HG03060 (cell line): ENCODE measurements around the gene GAS7.

Experiments
- ATAC-seq: cut with Tn5 transposase; IDR thresholded peaks from one replicate; pipeline ENCODE4 v1.9.1; 2021; ENCODE audit warnings: low read depth, moderate number of reproducible peaks; ENCODE audit not compliant: unreplicated experiment

The GAS7 gene

GRCh38 chr17:9994761-9995160 is 203.6 kb downstream of the GAS7 start:
- no peak for ATAC-seq

DNA sequence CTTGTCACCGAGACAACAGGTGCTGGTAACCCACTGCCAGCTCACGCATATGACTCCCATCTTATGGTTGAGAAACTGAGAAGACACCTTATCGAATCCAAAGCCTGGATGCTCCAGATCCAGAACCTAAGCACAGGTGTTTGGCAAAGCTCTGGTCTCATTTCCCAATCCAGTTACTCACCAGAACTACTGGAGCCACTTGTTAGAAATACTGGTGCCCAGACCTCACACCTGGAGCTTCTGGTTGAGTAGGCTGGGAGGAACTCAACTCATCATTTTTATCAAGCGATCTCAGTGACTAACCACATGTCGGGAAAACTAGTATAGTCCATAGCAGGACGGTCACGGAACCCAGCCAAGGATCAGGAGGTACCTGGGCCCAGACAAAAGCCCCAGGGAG is 206.6 kb downstream of the GAS7 start:
- ATAC-seq: no peak

- no peak for ATAC-seq
These were observed 207.1 kb downstream of the GAS7 start for GRCh38 chr17:9991351-9991750.

DNA sequence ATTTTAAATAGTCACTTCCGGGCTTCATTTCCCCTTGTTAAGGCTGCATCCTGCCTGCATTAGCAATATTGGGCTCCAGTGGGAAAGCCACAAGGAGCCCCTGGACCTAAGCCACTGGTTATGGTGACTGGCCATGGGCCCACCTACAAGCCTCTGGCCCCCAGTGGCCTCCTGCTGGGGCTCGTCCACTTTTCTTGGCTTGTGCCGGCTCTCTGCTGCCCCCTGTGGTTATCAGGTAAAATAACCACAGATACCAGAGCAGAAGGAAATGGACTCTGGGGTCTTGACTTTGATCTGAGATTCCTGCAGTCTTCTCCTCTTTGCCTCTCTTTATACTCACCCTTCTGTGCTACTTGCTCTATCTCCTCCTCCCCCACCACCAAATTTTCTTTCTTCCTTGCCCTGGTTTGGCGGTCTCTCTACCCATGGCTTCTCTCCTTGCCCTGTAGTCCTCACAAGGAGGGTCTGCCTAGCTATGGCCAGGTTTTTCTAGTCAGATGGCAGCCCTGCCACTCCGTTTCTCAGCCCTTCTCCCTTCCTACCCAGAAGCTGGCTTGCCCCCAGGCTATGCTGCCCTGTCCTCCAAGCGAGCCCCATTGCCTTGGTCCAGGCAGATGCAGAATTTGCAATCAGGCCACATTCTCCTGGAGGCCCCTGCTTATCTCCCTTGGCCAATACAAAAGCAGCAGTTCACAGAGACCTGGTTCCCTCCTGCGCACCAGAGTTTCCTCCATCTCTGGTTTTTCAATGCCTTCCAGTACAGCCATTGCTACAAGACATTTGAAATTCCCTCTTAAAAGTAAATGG is 210.4 kb downstream of the GAS7 start:
- ATAC-seq: no peak

GRCh38 chr17:9986754-9987382 is 211.5 kb downstream of the GAS7 start:
- no peak for ATAC-seq

- ATAC-seq: no peak
These were observed 212.8 kb downstream of the GAS7 start for GRCh38 chr17:9985646-9986045.

GRCh38 chr17:9984768-9985167 is 213.6 kb downstream of the GAS7 start:
- no peak for ATAC-seq

DNA sequence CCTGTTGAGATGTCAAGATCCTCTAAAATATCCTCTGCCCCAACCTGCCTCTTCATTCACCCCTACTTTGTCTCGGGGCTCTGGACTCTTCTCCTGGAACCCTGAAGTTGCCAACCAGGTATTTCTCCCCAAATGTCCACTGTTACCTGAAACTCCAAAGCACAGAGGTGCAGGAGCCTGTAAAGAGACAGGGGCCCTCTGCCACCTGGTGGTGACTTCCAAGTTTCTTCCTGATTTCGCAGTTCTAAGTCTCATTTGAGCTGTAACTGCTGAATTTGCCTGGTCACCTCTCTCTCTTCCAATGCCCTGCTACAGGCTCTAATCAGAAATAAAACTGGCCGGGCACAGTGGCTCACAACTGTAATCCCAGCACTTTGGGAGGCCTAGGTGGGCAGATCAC is 216.2 kb downstream of the GAS7 start:
- ATAC-seq: no peak

DNA sequence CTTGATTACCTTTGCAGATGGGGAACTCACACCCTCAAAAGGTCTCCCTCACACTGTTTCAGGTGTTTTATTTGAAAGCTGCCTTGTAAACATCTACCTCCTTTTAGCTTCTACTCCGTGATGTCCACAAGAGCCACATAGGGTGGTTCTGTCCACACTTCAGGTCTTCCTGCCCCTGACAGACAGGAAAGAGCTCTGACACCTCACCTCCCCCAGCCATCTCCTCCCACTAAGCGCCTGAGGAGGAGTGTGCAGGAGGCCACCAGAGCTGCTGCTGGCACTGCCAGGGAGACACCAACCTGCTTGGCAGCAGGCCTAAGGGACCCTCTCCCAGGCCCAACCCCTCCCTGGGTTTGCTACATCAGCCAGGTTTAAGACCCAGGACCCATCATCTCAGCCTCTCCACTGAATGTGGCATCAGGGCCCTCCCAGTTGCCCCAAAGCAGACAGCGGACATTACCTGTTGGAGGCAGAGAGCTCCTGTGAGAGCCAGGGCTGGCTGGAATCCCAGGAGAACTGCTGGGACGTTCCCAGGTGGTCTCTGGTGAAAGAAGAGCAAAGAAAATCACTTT is 217.0 kb downstream of the GAS7 start:
- no peak for ATAC-seq

- ATAC-seq: no peak
These were observed 218.9 kb downstream of the GAS7 start for GRCh38 chr17:9979463-9979995.

- no peak for ATAC-seq
These were observed 221.2 kb downstream of the GAS7 start for GRCh38 chr17:9977180-9977575.

DNA sequence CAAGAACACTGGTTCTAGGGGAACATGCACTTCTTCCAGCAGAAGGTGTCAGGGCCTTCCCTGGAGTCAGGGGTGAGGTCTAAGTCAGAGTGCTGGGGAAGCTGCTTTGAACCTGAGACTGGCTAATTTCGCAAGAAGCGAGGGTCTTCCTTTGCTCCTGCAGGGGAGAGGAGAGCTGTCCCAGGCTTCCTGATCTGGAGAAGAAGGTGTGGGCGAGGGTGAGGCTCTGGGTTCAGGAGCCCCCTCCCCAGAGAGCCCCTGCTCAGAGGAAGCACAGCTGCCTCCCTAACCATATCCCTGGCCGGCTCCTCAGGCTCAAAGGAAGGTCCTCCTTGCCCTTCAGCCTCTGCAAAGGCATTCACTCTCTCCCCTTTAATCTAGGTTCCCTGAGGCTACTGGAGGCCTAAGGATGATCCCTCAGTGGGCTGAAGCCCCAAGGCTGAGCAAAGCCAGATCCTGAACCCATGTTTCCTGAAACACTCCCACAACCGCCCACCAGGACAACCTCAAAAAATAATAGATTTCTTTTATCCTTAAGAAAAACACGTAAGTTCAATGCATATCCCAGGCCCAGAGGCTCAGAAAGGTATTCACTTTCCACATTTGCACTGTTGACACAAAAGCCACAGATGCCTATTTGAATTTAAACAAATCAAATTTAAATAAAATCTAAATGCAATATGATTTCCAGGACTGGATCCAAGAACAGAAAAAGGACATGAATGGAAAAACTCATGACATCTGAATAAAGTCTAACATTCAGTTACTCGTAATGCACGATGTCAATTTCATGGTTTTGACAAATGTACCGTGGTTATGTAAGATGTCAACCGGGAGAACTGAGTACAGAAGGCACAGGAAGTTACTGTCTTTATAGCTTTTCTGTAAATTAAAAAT is 221.9 kb downstream of the GAS7 start:
- no peak for ATAC-seq

DNA sequence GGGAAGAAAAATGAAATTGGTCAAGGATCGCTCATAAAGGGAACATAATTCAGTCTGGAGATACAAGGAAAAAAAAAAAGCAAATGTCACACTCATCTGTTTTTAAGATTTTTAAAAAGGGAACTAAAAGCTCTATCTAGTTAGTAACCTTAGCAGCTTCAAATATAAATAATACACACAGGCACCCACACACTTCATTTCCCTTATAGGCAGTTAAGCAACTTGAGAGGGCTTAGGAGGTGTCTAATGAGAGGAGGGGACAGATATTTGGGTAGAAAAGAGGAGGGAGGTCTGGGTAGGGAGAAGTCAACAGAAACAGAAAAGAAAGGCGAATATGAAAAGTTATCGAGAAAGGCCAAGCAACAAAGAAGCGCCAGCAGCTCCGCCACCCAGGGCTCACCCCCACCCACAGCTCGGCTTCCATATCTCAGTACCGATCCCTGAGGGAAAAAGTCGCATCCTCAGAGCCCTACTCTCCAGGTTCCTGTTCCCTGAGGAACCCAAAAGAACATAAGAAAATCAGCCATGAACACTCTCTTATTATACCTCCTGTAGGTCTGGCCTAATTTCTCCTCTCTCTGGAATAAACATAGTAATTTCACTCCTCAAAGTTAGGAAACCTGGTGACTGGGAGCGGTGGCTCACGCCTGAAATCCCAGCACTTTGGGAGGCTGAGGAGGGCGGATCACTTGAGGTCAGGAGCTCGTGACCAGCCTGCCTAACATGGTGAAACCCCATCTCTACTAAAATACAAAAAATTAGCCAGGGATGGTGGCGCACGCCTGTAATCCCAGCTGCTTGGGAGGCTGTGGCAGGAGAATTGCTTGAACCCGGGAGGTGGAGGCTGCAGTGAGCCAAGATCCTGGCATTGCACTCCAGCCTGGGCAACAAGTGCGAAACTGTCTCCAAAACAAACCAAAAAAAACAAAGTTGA is 223.7 kb downstream of the GAS7 start:
- no peak for ATAC-seq

DNA sequence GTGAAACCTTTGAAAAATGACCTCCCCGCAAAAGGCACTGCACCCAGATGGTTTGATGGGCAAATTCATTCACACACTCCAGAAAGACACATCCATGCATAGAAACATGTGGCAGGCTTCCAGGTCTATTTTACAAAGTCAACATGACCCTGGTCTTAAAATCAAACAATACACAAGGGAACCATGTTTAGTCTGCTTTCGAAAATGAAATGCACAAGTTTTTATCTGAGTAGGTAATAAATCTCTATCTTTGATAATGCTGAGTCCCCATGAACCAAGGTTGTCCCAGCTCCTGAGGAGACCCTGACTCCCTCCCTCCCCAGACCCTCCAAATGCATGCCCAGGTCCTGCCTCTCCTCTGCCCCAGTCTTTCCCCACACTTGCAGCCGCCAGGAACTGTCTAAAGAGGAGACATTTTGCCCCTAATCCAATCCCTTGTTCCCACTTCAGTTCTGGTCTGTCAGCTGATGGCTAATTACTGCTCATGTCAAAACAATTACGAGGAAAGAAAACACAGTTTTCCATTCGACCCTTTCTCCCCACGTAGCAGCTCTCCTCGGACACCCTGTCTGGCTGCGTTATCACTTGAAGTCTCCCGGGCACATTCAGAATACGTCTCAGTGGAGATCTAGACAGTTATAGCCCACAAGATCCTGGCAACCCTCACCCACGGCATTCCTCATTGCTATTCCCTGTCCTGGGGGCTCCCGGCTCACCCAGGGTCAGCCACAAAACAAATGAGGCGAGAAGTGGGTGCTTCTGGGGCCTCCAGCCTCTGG is 224.5 kb downstream of the GAS7 start:
- no peak for ATAC-seq

DNA sequence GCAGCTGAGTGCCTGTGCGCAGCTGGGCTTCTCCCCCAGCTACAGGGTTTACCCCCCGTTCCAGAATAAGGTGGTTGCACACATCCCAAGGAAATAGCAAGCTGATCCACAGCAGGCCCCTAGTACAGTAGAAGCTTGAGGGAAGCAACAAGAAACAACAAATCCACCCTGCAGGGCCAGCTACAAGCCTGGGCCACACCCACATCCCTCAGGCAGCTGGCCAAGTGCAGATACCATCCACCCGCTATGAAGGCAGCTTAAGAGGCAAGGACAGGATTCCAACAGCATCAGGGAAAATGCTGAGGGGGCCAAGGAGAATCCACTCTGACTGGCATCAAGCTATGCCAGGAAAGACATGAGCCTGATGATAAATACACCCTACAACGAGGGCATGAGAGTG is 226.4 kb downstream of the GAS7 start:
- no peak for ATAC-seq

- ATAC-seq: no peak
These were observed 229.0 kb downstream of the GAS7 start for GRCh38 chr17:9969301-9969935.

- ATAC-seq: no peak
These were observed 229.5 kb downstream of the GAS7 start for GRCh38 chr17:9968881-9969280.

DNA sequence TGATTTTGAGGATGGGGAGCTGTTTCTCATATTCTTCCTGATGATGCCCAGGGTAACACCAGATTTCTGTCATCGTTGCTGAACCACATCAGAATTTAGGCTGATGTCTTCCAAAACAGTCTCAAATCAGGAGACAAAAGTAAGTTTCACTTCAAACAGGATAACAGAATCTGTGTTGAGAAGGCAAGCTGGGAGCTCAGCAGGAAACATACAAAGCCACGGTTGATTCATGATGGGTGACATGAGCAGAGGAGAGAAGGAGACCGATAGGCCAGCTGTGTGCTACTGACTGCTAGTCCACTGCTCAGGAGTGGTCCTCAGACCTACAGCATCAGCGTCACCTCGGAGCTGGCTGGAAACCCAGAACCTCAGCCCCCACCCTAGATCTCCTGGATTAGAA is 230.4 kb downstream of the GAS7 start:
- no peak for ATAC-seq
